Endothelial cell (in vitro differentiated cells): Measurements from ENCODE around the gene ZNF638. TPM values are rescaled to one million over a fixed set of nuclear protein-coding genes. Genes with fewer than 3 reads are reported as not detected.

ENCODE experiments used
- DNase-seq: peaks from one replicate; pipeline ENCODE4 v3.0.0; 2021; ENCODE audit warnings: low spot score
- H3K27ac Mint-ChIP-seq: one replicate; pipeline ENCODE4 v1.8.0; 2021; ENCODE audit warnings: mixed read lengths, inconsistent platforms; ENCODE audit not compliant: unreplicated experiment
- H3K27me3 Mint-ChIP-seq: one replicate; pipeline ENCODE4 v1.8.0; 2021; ENCODE audit warnings: mild to moderate bottlenecking, moderate library complexity, mixed read lengths, inconsistent platforms; ENCODE audit not compliant: unreplicated experiment
- H3K36me3 Mint-ChIP-seq: one replicate; pipeline ENCODE4 v1.8.0; 2021; ENCODE audit warnings: mild to moderate bottlenecking, low read depth, mixed read lengths, inconsistent platforms; ENCODE audit not compliant: unreplicated experiment
- H3K4me1 Mint-ChIP-seq: one replicate; pipeline ENCODE4 v1.8.0; 2021; ENCODE audit warnings: mild to moderate bottlenecking, mixed read lengths, inconsistent platforms; ENCODE audit not compliant: unreplicated experiment
- H3K4me3 Mint-ChIP-seq: one replicate; pipeline ENCODE4 v1.8.0; 2021; ENCODE audit warnings: mild to moderate bottlenecking, mixed read lengths, inconsistent platforms; ENCODE audit not compliant: unreplicated experiment
- H3K9me3 Mint-ChIP-seq: one replicate; pipeline ENCODE4 v1.8.0; 2021; ENCODE audit warnings: mixed read lengths, inconsistent platforms; ENCODE audit not compliant: unreplicated experiment
- total RNA-seq: library from RNA; stranded (reverse); fragmentation: NEBNext Ultra II Directional; extraction: Animal tissue kit (Norgen Biotek cat#: 25700); gene quantifications from one replicate; pipeline ENCODE4 v1.2.1, GENCODE V29; 2021; ENCODE audit not compliant: unreplicated experiment
- TF ChIP-seq, protein P1 (sequence below): fragments of 200-600 bp; sonication (generic); IDR thresholded peaks from one replicate; pipeline ENCODE4 v1.5.0; 2021; ENCODE audit warnings: antibody characterized with exemption; ENCODE audit not compliant: unreplicated experiment

The ZNF638 gene
- total RNA-seq, 1 donor from 2014 or later: 144 TPM

DNA sequence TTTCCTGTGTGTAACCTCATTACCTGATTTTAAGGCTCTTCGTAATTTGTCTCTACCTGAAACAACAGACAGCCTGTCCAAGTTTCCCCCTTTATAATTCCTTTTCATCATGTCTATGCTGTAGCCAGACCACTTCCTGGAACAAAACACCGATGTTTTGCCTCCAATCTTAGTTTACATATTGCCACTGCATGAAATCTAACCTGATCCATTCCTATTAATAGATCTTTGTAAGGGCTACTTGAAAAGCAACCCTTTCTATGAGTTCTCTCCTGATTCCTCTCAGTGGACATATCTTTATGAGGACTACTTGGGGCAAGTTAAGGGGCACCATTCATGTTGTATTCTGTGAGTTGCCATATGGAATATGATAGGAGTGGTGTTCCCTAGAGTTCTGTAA, 30.9 kb downstream of the ZNF638 start:
- Mint-ChIP-seq H3K36me3 (peaks cover 11% of the 10 kb centered on the region), H3K4me1 (peaks cover 9% of the 10 kb centered on the region), H3K27me3 (no peaks in the 10 kb centered on the region), H3K9me3 (no peaks in the 10 kb centered on the region), H3K27ac (peak overlapping the region; percentile 12), H3K4me3 (no peak overlapping the region)
- TF ChIP-seq, protein P1, sequence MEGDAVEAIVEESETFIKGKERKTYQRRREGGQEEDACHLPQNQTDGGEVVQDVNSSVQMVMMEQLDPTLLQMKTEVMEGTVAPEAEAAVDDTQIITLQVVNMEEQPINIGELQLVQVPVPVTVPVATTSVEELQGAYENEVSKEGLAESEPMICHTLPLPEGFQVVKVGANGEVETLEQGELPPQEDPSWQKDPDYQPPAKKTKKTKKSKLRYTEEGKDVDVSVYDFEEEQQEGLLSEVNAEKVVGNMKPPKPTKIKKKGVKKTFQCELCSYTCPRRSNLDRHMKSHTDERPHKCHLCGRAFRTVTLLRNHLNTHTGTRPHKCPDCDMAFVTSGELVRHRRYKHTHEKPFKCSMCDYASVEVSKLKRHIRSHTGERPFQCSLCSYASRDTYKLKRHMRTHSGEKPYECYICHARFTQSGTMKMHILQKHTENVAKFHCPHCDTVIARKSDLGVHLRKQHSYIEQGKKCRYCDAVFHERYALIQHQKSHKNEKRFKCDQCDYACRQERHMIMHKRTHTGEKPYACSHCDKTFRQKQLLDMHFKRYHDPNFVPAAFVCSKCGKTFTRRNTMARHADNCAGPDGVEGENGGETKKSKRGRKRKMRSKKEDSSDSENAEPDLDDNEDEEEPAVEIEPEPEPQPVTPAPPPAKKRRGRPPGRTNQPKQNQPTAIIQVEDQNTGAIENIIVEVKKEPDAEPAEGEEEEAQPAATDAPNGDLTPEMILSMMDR: no peak
- no peak for DNase-seq

DNA sequence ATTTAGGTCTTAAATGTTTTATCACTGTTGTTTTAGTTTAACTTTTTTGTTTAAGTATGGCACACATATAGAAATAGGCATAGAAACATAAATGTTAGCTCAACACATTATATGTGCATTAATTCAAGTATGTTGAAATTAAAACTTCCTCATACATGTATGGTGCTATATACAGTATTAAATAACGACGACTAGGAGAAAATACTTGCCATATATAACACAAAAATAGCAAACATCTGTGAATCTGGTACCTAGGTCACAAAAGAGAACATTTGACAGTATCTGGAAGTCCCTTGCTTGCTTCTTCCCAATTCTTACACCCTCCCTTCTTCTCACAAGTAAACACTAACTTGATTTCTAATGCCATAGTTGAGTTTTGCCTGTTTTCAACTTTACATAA, 38.4 kb downstream of the ZNF638 start:
- H3K4me3 Mint-ChIP-seq: no peak overlapping the region
- TF ChIP-seq, protein P1: no peak
- no peak overlapping the region for H3K27ac Mint-ChIP-seq
- no peaks in the 10 kb centered on the region for H3K9me3 Mint-ChIP-seq
- H3K36me3 Mint-ChIP-seq: peaks cover 6% of the 10 kb centered on the region
- DNase-seq: no peak
- peaks cover 1% of the 10 kb centered on the region for H3K27me3 Mint-ChIP-seq
- H3K4me1 Mint-ChIP-seq: no peaks in the 10 kb centered on the region

DNA sequence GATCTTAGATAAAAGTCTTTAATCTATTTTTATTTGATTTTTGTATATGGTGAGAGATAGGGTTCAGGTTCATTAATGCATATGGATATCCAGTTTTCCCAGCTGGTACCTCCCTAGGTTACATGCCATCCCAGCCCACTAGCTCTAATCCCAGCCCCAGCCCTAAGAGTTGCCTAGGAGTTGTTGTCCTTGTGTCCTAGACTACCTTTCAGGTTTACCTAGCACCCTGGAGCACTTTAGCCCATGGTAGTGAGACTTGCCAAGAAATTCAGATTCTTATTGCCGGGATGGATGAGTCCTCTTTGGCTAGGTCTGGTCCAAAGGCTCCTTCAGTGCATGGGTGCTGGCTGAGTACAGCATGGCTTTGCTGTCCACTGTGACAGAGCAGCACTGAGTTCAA, 40.5 kb downstream of the ZNF638 start:
- Mint-ChIP-seq H3K36me3 (peaks cover 3% of the 10 kb centered on the region), H3K4me1 (no peaks in the 10 kb centered on the region), H3K9me3 (no peaks in the 10 kb centered on the region), H3K27ac (peak overlapping the region; percentile 48), H3K27me3 (peaks cover 2% of the 10 kb centered on the region), H3K4me3 (no peak overlapping the region)
- no peak for DNase-seq
- TF ChIP-seq, protein P1: no peak

DNA sequence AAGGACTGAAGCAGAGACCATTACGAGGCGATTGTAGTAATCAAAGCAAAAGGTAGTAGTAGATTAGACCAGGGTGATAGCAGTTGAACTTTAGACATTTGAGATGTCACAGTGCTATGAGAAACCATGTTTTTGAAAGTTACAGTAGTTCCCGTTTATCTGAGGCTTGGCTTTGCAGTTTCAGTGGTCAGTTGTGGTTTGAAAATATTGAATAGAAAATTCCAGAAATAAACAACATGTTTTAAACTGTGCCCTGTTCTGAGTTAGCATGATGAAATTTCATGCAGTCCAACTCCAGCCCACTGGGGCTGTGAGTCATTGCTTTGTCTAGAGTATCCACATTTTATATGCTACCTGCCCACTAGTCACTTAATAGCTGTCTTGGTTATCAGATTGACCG, 47.5 kb downstream of the ZNF638 start:
- Mint-ChIP-seq H3K4me1 (no peaks in the 10 kb centered on the region), H3K27me3 (peaks cover 3% of the 10 kb centered on the region), H3K4me3 (no peak overlapping the region), H3K36me3 (peaks cover 19% of the 10 kb centered on the region), H3K9me3 (no peaks in the 10 kb centered on the region), H3K27ac (no peak overlapping the region)
- DNase-seq: no peak
- TF ChIP-seq, protein P1: no peak

DNA sequence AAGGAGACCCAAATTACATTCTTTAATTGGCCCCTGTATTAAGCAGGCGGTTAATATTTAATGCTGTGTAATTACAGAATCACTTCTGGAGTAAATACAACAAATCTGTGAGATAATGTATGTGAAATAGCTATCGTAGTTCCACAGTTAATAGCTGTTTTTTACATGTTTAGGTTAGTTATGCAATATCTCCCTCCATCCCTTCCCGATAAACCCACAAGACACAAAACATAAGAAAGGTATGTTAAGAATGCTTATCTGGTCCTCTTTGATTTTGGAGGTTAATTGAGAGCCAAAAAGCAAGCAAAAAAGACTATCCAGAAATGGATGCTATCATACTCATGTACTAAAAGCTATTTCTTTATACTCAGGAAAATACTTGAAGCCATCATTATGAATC, 49.1 kb downstream of the ZNF638 start:
- Mint-ChIP-seq H3K9me3 (no peaks in the 10 kb centered on the region), H3K4me3 (no peak overlapping the region)

More for the DNA sequence above, 49.1 kb downstream of the ZNF638 start:
- TF ChIP-seq, protein P1: no peak
- no peaks in the 10 kb centered on the region for H3K4me1 Mint-ChIP-seq
- DNase-seq: no peak
- H3K36me3 Mint-ChIP-seq: peaks cover 27% of the 10 kb centered on the region
- H3K27ac Mint-ChIP-seq: no peak overlapping the region
- peaks cover 3% of the 10 kb centered on the region for H3K27me3 Mint-ChIP-seq
